NT2/D1 (cell line): ENCODE measurements around the gene AMIGO3.

Experiments
- SUZ12 ChIP-seq: IDR thresholded peaks from 2 replicates; pipeline ENCODE4 v1.6.1; 2011; ENCODE audit not compliant: insufficient read length, insufficient read depth; ENCODE audit errors: extremely low read depth
- YY1 ChIP-seq: IDR thresholded peaks from 2 replicates; pipeline ENCODE4 v1.6.1; 2011; ENCODE audit not compliant: insufficient read length, insufficient read depth
- ZNF274 ChIP-seq: IDR thresholded peaks from 2 replicates; pipeline ENCODE4 v1.6.1; 2011; ENCODE audit warnings: mild to moderate bottlenecking, low read depth, low read length

DNA sequence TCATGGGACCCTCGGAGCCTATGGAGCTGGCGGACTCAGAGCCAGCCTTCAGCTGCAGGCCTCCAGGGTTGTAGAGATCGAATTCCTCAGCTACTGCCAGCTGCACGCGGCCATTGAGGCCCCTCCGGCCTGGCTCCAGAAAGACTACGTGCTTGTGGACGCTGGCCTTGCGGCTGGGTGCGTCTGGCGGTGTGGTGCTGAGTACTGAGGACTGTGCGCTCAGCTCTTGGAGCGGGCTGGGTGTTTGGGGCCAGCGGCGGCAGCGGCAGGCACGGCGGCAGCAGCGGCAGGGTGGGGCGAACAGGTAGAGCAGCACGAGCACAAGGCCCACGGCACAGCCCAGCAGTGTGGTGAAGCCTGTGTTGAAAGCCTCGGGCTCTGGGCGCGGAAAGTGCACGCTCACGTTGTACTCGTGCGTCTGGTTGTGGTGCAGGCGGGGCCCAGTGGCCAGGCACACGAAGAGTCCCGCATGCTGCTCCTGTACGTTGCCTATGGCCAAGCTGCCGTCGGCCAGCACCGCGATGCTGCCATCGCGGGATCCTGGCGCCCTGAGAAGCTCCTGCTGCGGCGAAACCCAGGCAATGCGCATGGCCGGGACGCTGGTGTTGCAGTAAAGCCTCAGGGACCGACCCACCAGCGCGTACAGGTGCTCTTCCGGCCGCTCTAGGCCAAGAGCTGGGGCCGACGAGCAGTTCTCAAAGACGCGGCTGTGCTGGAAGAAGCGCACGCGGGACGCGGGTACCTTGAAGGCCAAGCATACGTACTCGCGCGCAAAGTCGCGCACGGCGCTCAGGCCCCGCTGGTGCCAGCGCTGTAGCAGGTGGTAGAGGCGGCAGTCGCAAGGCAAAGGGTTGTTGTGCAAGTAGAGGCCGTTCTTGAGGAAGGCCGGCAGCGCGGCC is 1.3 kb downstream of the AMIGO3 start:
- TF ChIP-seq SUZ12 (no peak), ZNF274 (no peak), YY1 (no peak)
